Activated CD8-positive, alpha-beta memory T cell treated with anti-CD3 and anti-CD28 coated beads, Interleukin-2, amount 50 U/mL, for 4 hours (primary cell): Measurements from ENCODE around the gene TMEM30B.
A peak's percentile ranks its signal among the peaks of the same experiment; 100 is the strongest.
"Not testable (repeated sequence)": the region's sequence is repeated elsewhere in the genome, so short reads cannot be mapped to it uniquely, and the experiment has no call there.

Experiments
- DNase-seq: peaks from one replicate; pipeline ENCODE4 v3.0.0-alpha.2; 2020

Gene TMEM30B

GRCh38 chr14:61264651-61265050, 16.5 kb downstream of the TMEM30B start:
- no peak for DNase-seq

GRCh38 chr14:61264010-61264571, 17.0 kb downstream of the TMEM30B start:
- no peak for DNase-seq

DNA sequence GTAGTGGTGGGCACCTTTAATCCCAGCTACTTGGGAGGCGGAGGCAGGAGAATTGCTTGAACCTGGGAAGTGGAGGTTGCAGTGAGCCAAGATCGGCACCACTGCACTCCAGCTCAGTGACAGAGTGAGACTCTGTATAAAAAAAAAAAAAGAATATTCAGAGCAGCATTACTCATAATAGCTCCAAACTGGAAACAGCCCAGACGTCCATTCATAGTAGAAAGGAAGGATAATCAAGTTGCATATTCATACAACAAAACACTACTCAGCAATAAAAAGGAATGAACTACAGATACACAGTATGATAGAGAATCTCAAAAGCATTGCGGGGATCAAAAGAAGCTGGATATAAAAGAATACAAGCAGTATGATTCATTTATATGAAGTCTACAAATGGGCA, 19.1 kb downstream of the TMEM30B start:
- DNase-seq, result no peak

GRCh38 chr14:61260939-61261776, 20.0 kb downstream of the TMEM30B start:
- DNase-seq, result no peak

DNA sequence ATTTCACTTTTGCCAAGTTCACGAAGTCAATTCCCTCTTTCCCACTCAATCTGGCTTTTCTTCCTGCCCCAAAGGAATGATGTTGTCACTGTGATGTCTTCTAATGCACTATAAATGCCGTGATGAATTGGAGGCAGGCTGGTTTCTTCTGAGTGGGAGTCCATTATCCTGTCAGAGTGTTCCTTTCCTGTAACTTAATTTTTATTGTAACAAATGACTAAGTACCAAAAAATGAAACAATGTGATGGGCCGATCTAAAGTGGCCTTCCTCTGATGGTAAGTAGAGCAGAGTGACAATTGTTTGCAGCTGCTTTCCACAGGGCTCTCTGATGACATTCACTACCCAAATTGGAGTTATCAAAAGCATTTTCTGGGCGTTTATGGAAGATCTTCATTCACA, 22.2 kb downstream of the TMEM30B start:
- DNase-seq, result no peak

DNA sequence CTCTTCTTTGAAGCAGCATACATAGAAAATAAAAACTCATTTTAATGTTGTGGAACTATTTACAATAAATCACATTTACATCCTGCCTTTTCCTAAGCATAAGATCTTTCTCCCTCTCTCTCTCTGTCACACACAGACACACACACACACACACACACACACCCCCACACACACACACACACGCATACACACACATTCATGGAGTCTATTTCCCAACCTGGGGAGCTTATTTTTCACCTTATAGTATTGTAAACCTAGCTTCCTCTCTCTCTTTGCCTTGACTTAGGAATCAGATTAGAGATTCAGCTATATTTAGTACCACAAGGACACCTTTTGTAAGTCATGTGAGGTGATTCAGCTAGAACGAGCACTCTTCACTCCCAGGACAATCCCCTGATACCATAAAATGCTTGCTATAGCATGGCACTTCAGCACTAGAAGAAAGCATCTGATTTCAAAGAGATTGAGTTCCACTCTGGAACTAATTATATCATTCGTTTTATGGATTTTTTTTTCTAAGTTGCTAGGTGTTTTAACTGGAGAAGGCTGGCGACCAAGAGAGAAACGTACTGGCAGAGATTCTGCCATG, 23.6 kb downstream of the TMEM30B start:
- DNase-seq, result no peak

DNA sequence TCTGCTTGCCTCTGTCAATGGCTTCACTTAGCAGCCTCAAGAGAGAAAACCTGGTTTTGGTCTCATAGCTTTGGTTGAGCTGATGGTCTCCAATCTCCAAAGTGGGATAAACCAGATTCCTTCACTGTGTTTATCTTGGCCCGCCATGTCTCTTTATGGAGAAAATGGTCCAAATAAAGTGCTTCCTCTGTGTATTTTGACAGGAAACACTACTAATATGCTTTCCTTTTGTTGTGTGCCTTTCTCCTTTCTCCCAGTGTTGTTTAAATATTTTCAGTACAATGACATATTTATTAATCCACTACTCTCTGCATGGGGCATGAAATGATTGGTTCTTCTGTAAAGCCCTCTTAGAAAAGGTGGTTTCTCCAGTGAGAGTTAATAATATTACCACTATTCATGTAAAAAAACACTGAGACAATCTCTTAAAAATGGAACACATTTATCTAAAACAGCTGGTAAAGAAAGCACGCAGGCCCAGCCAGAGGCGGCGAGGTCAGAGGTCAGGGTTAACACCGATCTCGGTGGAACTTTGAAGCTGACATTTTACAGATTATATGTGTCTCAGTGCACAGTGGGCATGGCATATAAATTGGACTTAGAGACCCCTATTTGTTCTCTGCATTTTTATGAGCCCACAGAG, 24.2 kb downstream of the TMEM30B start:
- no peak for DNase-seq

DNA sequence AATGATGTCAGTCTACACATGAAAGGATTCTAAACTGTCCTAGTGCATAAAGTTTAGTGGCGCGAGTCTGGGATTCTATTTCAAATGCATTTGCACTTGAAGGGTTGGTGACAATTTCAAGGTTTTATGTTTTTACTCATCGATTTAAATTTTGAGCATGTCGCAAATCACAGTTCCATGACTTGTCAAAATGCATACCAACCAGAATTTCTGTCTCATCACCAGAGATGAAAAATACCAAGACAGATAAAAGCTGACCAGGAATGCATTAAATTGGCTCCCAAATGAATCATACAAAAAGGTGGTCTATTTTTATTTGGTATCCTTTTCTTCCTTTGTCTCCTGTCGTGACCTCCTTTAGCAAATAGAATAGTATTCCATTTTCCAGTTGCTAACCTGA, 25.2 kb downstream of the TMEM30B start:
- DNase-seq, result no peak

GRCh38 chr14:61254808-61255526, 26.2 kb downstream of the TMEM30B start:
- DNase-seq, result no peak

GRCh38 chr14:61253064-61253738, 27.9 kb downstream of the TMEM30B start:
- DNase-seq, result no peak

DNA sequence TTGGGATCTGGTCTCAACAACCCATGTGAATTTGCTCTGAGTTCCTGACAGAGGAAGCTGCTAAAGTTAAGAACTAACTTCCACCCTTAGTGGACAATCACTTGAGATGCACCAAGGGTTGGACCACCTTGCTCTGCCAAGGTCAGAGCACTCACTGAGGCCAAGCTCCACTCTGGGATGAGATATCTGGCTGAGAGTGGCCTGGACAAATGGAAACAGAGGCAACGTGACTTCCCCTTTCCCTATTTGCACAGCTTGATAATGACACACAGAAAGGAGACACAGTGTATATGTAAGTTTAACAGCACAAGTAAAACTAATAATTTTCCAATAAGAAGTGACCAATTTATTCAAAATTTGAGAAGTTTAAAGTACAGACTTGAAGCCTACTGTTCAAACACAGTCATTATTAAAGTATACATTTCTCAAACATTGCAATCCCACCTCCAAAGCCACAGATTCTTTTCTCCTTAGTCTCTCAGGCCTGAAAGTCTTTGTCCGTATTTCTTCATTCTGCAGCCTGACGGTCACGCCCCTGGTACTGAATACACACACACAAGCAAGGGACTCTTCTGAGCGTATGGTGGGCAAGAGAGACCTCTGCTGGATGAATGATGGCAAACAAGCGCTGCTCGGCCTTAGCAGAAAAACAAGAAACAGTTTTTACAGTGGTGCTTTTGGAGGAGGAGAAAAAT, 28.6 kb downstream of the TMEM30B start:
- DNase-seq, result peak; percentile 52

GRCh38 chr14:61250063-61250462, 31.1 kb downstream of the TMEM30B start:
- DNase-seq, result no peak

DNA sequence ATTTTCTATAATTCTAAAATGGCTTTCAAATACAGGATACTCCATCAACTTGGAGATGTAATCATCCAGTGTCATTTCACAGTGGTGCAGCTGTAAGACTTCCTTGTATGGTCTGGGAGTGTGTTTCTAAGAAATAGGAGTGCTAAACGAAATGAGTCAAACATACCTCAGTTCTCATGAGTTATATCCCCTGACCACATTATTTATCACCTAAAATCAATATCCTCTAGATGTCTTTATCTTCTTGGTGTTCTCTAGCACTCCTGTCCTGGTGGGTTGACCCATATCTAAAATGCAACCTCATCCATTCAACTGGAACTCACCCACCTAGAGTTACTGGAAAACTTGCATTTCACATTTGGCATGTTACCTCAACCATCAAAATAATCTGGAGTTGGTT, 33.2 kb downstream of the TMEM30B start:
- no peak for DNase-seq

GRCh38 chr14:61246721-61247120, 34.4 kb downstream of the TMEM30B start:
- no peak for DNase-seq

GRCh38 chr14:61244009-61244408, 37.1 kb downstream of the TMEM30B start:
- DNase-seq, result no peak

DNA sequence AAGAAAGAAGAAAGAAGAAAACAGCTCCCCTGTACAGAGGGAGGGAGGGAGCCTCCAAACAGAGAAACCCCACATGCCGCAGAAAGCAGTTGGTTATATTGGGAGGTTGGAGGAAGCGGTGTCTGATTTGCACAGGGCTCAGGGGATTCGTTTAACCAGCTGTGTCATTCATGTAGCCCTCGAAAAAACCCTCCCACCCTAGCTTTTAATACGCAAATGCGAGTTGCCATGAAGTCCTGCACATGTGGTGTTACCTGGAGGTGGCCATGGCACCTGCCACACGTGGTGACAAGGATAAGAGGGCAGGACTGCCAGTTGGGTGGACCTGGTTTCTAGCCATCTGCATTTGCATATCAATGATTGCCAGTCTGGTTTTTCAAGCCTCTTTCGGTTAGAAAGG, 40.9 kb downstream of the TMEM30B start:
- DNase-seq, result no peak

DNA sequence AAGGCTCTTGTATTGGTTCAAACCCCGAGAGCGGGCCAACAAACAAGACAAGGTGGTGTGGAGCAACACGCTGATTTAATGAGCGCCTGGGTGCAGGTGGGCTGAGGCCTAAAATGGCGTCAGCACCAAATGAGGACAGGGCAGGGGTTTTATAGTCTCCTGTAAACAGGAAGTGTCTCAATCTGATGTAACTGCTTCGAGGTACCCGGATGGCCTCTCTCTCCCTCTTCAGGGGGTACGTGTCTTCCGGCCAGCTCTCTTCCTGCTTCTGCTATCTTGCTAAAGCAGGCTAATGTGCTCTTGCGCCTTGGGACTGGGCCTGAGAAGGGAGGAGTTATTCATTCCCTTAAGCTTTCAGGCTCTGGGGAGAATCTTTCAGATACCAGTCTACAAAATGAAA, 41.9 kb downstream of the TMEM30B start:
- not testable (repeated sequence) for DNase-seq

GRCh38 chr14:61238611-61239245, 42.4 kb downstream of the TMEM30B start:
- DNase-seq, result no peak

- no peak for DNase-seq
Observed at GRCh38 chr14:61234215-61234916, 46.8 kb downstream of the TMEM30B start.

DNA sequence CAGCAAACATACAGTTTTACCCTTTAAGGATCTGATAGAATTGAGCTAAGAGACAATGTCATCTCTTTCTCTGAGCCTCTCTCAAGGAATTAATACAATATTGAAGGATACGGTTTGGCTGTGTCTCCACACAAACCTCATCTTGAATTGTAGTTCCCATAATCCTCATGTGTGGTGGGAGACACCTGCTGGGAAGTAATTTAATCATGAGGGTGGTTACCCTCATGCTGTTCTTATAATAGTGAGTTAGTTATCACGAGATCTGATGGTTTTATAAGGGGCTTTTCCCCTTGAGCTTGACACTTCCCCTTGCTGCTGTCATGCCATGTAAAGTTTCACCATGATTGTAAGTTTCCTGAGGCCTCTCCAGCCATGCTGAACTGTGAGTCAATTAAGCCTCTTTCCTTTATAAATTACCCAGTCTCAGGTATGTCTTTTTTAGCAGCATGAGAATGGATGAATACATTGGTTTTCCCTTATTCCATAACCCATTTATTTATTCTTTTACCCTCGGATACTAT, 47.6 kb downstream of the TMEM30B start:
- DNase-seq, result no peak
